Measurements from ENCODE around the gene IL13RA1.
"Not testable (repeated sequence)": the region's sequence is repeated elsewhere in the genome, so short reads cannot be mapped to it uniquely, and the experiment has no call there.

IL13RA1 gene

DNA sequence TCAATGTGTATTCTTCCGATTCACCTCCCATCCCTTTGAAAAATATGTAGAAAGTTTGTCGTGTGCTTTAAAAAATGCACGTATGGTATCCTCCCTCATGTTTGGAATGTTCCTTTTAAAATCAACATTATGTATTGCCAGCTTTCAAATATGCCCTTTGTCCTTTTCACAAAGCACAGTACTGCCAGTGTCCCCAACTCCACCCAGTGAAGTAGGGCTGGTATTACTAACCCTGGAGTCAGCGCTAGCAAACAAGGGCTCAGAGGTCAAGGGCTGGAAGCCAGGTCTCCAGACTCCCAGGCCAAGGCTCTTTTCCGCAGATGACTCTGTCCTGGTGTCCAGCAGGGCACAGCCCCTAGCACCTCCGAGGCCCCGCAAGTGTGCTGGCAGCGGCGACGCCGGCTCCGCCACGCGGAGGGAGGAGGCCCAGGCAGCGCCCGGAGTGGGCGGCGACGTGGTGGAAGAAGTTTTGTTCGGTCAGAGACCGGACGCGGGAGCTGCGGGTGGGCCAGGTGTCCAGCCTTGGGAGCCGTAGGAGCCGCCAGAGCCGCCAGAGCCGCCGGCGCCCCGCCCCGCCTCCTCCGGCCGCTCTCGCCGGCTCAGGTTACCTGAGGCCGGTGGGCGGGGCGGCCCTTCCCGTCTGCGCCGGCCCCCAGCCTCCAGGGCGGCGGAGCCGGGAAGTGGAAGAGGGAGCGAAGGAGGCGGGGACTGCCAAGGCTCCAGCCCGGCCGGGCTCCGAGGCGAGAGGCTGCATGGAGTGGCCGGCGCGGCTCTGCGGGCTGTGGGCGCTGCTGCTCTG lies at the start of gene IL13RA1:
IL13RA1 (plus strand) TSS at position 720 of the 799 bp plus-strand sequence; CDS start at position 753, 33 bp downstream.
- peak; percentile 51 for DNase-seq

DNA sequence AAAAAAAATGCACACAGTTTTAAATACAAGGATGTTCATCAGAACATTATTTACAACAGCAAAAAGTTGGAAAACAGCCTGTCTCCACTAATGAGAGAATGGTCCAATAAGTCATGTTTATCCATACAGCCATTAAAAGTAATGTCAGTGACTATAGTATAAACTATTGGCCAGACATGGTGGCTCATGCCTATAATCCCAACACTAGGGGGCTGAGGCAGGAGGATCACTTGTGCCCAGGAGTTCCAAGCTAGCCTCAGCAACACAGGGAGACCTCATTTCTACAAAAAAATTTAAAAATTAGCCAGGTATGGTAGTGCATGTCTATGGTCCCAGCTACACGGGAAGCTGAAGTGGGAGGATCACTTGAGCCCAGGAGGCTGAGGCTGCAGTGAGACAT lies 48.1 kb upstream of the IL13RA1 start:
- DNase-seq = no peak

DNA sequence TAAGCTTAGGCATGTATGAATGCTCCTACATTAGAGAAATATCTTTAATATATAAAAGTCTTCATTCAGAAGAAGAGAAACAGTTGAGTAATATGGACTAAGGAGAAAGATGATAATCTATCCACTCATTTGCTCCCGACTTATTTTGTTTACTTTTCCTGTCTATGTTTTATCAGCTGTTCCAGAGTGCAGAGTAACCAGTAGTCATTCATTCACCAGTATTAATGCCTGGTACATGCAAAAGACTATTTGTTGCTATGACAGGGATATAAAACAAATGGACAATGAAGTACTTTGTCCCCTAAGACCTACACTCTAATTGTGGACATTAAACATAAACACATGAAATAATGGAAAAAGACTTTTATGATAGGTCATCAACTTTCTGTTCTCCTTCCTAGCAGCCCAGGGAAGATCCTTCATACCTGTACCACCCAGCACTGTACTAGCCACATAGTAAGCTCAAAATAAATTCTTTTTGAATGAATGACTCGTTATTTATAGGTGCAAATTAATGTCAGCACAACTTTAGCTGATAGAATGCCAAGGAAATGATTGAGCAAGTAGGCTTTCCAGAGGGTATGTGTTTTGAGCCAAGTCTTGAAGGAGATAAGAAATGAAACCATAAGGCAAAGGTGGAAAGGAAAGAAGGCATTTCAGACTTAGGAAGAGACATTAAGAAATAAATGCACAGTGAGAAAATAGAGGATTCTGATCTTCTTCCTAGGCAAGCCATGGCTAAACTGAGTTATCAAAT lies 45.0 kb upstream of the IL13RA1 start:
- no peak for DNase-seq

DNA sequence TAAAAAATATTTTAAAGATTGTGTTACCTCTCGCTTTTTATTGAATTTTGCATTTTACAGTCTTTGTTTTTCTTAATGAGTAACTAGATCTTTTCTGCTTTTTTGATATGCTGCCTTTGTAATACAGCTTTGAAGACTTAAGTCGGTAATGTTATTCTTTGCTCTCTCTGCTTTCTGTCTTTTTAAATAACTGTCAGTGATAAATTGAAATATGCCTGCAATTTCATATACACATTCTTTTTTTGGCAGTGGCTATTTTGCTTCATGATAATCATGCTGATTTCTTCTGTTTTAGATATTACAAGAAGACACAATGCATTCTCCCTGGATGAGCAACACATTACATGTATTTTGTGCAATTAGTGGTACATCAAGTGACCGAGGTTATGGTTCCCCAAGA lies 42.0 kb upstream of the IL13RA1 start:
- DNase-seq = no peak

DNA sequence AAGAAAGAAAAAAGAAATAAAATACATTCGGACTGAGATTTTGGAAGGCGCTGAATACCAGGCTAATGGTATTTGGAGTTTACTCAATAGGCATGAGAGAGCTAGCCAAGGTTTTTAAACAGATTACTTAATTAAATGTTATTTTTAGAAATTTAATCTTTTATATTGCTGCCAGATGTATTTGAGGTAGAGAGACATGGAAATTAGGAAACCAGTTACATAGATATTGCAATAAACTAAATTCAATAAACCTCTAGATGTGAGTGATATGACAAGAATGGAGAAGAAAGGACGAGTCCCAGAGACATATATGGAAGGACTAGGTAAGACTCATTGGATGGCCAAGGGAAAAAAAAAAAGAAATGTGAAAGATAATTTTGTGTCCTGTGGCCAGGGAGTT lies 38.5 kb upstream of the IL13RA1 start:
- DNase-seq = no peak

DNA sequence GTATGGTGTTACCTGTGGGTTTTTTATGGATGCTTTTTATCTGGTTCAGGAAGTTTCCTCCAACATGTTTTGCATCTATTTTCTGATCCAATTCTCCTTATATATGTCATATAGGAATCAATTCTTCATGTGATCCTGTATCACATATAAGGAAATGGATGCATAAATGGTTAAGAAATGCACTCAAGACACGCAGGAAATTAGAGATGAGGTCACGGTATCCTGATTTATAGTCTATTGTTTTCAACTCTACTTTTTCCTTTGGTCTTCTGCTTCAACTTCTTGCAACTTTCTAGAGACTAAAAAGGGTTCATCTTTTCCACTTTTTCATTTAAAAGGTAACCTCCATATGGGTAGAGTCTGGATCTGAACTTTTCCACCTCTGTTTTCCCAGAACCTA lies 33.6 kb upstream of the IL13RA1 start:
- no peak for DNase-seq

DNA sequence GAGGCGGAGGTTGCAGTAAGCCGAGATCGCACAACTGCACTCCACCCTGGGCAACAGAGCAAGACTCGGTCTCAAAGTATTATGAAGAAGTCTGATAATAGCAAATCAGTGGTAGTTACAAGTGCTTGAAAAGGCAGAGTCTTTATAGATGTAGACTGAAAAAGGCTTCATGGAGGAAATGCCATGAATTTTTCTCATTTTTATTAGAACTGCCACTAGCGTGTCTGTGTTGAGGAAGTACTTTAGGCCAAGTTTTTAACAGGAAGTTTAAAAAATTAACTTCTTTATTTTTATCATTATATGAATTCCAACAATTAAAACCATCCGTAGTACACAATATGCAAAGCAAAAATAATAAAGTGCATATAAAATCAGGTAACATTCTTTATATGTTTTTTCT lies 32.8 kb upstream of the IL13RA1 start:
- DNase-seq = no peak

DNA sequence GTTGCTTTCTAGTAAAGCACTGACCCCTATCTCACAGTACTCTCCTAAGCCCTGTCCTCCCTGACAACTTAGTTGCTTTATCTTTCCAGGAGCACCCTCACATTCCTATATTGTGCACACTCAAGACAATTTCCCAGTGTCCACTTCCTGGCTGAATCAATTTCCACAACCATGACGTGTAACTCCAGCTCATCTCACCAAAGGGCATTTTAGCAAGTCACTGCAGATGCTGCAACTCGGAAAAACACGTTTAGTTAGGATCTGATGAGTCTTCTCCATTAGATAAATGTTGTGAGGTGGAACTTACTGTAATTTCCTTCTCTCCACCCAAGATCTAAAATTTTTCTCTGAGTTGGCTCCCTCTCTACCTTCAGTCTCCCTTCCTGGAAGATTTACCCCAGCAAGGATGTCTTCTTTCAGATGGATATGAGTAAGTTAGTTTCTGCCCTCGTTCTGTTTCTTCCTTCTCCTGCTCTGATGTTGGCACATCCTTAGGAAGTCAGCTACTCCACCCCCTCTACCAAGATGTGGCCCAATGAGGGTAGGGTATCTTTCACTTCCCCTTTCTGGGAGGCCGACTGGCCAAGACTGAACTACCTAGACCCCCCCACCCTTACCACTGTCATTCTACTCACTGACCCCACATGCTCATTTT lies 28.8 kb upstream of the IL13RA1 start:
- peak; percentile 86 for DNase-seq

DNA sequence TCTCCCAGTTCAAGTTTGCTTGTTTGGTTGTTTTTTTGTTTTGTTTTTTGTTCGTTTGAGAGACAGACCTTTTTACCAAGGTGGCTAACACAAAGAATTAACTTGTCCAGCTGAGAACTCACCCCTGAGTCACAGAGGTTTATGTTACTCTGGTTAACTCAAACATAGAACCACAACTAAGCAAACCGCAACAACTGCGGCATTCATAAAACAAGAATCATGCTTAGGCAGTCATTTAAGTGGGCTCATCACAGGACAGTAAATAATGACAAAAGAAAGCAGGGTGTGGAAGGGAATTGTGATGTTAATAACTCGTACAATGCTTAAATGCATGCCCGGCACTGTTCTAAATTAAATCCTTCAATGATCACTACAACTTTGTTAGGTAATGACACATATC lies 24.7 kb upstream of the IL13RA1 start:
- DNase-seq = no peak

DNA sequence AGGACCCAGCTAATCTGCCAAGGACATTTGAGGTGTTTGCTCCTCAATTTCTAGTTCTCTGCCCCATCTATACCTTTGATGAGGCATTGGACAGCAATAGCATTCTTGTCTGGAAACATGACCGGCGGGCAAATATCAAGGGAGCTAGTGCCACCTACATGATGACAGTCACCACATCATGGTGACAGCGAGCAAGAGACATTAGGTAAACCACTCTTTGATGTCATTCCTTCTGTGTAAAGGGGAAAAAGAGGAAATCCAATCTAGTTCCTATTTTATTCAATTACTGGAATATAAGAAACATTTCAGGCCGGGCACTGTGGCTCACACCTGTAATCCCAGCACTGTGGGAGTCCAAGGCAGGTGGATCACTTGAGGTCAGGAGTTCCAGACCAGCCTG lies 20.7 kb upstream of the IL13RA1 start:
- peak; percentile 9 for DNase-seq

DNA sequence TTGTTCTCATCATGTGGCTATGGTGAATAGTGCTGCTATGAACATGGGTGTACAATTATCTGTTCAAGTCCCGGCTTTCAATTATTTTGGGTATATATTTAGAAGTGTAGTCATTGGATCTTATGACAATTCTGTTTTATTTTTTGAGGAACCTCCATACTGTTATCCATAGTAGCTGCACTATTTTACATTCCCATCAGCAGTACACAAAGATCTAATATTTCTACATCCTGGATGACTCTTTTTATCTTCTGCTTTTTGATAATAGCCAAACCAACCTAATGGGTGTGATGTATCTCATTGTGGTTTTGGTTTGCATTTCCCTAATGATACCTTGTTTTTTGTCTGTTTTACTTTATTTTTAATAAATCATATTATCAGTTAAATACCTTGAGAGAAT lies 12.9 kb upstream of the IL13RA1 start:
- no peak for DNase-seq

DNA sequence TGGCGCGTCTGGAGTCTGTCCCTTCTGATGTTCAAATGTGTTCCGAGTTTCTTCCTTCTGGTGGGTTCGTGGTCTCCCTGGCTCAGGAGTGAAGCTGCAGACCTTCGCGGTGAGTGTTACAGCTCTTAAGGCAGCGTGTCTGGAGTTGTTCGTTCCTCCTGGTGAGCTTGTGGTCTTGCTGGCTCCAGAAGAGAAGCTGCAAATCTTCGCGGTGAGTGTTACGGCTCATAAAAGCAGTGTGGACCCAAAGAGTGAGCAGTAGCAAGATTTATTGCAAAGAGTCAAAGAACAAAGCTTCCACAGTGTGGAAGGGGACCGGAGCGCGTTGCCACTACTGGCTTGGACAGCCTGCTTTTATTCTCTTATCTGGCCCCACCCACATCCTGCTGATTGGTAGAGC lies 11.5 kb upstream of the IL13RA1 start:
- peak; percentile 51 for DNase-seq

DNA sequence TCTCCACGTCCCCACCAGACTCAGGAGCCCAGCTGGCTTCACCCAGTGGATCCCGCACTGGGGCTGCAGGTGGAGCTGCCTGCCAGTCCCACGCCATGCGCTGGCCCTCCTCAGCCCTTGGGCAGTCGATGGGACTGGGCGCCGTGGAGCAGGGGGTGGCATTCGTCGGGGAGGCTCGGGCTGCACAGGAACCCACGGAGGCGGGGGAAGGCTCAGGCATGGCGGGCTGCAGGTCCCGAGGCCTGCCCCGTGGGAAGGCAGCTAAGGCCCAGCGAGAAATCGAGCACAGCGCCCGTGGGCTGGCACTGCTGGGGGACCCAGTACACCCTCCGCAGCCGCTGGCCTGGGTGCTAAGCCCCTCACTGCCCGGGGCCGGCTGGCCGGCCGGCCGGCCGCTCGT lies 10.6 kb upstream of the IL13RA1 start:
- not testable (repeated sequence) for DNase-seq

DNA sequence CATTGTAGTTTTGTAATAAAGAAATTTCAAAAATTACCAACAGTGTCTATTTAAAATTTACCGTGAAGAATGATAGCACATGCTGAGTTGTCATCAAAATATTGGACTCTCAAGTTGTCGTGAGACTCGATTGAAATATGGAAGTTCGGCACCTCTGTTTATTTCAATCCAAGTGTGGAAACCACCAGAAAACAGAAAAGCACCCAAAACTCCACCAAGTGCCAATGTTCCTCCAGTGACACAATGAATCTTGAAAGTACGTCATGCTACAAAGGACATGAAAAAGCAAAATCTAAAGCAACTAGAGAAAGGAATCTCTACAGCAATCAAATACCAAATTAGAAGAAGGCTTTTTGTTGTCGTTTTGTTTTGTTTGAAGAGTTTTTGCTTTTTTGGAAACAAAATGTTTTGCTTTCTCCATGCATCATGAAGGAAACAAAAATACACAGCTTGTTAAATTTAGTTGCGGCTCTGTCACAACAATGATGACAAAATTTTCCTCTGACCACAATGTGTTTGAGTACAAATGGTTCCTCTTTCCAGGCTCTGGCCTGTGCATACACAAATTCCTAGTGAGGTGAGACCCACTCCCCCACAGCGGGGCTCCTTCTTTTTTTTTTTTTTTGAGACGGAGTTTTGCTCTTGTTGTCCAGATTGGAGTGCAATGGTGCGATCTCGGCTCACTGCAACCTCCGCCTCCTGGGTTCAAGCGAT lies 9.6 kb upstream of the IL13RA1 start:
- DNase-seq = peak; percentile 88

DNA sequence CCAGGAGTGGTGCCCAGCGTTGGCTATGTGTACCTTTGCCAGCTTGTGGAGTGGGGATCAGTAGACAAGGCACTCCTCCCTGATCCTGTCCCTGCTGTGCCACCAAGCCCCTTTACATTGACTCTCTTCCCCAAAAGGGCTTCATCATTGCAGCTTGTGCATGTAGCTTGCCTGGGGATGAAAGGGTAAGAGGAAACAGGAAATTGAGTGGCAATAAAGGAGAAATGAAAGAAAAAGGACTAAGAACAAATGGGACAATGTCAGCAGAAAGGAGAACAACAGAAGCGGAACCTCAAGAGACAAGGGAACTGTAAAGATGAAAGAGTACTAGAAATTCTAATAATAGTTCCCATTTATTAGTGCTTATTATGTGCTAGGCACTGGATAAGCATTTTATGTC lies 8.7 kb upstream of the IL13RA1 start:
- DNase-seq = peak; percentile 93

DNA sequence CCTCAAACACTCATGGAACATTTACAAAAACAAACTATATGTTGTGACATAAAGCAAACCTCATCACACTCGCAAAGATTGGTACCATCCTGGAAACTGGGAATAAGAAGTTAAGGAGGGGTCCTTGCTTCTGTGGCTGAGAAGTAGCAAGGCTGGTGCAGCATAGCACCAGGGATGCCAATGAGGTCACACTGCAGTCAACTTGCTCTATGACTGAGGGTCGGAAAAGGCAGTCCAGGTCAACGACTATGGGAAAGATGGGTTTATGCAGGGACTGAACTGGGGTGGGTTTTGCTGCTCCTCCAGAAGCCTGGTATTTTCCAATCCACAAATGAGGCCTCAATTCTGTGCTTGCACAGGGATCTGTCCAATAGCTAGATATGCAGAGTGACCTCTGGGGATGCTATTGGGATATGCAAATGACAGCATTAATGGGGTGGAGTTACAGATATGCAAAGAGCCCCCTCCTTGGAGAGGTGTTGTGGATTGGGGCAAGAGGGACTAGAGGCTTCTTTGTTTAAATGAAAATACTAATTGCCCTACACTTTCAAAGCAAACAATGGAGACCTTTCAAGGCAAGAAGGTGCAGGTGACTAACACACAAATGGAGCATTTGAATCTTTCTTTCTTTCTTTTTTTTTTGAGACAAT lies 7.2 kb upstream of the IL13RA1 start:
- DNase-seq = no peak

DNA sequence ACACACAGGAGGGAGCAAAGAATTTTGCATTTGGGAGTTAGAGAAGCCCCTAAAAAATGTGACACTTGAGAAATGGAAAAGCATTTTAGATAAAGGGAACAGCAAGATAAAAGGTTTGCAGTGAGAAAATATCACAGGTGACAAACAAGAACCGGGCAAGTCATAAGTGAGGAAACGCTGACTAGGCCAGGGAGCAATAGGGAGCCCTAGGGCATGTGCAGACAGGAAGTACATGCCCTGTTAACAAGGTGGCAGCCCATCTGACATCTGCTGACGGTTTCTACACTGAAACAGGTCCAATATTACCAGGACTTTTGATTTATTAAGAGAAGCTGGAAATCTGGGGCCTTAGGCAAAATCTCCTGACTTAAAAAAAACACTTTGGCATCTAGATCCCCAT lies 4.0 kb upstream of the IL13RA1 start:
- no peak for DNase-seq

DNA sequence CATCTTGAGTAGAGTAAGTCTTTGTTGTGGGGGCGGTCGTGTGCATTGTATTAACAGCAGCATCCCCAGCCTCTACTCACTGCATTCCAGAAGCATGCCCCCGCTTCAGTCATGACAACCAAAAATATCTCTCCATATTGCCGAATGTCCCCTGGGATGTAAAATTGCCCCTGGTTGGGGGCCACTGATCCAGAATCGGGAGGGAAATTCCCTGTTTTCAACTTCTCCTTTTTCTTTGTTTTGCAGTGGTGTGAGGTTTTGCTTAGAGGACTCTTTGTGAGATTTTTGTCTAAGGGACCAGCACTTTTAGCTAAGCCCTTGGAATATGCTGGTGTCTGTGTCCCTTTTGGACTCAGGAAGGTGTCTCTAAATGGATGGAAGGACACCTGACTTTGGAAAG lies 3.0 kb upstream of the IL13RA1 start:
- DNase-seq = no peak

DNA sequence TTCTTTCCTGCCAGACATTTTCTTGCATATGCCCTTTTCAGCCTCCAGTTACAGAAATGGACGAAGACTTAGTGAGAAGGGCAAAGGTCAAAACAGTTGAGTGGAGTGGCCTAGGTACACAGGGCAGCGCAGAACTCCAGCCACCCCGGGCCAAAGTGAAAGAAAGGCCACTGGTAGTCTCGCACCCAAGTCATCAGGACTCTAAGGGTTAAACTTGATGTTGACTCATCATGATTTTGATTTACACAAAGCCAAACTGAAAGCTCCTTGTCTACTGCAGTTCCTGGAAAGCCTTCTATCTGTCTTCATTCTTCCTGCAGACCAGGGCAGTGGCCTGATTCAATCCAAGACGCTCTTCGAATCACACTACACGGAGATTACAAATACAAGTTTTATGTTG lies 2.6 kb upstream of the IL13RA1 start:
- peak; percentile 44 for DNase-seq

DNA sequence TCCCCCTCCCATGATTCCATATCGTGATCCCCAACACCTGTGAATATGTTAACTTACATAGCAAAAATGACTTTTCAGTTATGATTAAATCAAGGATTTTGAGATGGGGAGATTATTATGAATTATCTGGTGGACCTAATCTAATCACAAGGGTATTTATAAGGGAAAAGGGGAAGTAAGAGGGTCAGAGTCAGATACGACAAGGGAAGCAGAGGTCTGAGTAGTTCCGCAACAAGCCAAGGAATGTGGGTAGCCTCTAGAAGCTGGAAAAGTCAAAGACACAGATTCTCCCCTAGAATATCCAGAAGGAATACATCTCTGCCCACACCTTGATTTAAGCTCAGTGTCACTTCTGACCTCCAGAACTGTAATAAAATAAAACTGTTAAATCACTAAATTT lies 1.0 kb upstream of the IL13RA1 start:
- DNase-seq = no peak

DNA sequence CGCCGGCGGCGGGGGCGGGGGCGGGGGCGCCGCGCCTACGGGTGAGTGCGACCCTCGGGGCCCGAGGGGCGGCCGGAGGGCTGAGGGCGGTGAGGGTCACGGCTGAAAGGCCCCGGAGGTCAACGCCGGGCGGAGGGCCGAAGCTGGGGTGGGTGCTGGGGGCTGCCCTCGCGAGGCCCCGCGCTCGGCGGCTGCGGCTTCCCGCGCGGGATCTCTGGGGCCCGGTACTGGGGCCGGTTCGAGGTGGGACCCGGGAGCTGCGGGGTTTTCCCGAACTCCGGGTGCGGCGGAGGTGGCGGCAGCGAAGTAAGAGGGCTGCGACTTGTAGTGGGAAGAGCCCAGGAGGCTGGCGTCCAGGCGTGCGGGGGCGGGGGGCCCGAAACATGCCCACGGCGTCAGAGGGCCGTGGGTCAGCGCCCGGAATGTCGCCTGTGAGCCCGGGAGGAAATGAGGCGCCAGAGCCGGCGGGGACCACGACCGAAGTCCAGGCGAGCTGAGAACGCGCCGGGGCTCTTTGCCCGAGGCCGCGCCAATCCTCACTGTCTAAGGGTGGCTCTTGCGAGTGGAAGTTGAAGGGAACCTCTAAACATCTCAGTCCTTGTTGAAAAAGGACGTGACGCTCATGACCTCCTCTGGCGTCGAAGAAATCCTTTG lies 407 bp downstream of the IL13RA1 start:
- no peak for DNase-seq

DNA sequence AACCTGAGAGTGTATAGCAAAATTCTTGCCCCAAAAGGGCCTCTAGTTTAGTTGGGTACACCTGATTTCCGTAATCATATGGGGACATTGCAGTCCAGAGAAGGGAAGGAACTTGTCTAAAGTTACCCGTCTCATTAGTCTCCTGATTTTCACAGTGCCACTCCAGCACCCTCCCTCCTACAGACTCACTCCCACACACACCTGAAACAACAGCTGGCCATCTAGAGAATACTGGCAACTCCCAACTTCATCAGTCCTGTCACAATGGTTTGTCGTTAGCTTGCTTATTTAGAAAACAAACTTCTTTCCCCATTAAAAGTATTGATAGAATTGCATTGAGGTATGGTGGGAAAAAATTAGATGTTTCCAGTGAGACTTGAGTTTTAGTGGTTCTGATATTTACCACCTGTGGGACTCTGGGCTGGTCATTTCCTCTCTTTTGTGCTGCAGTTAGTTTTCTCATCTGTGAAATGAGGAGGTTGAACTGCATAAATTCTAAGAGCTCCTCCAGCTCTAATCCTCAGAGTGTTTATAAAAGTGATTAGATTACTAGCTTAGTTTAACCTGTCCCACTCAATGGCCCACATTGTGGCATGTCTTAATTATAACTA lies 1.7 kb downstream of the IL13RA1 start:
- no peak for DNase-seq
